Aorta (tissue), 5 donors: ENCODE results near the gene MPP2. TPM values are rescaled to one million over a fixed set of nuclear protein-coding genes. Genes with fewer than 3 reads are reported as not detected.

Experiments used
- ATAC-seq: fragments of 200-7000 bp; cut with Tn5 transposase; one replicate; pipeline ENCODE4 v1.9.1; 2022; ENCODE audit warnings: moderate library complexity; ENCODE audit not compliant: low FRiP score
- DNase-seq, 2 donors: peaks; one replicate each; pipeline ENCODE4 v3.0.0-alpha.2; 2020
- H3K27ac ChIP-seq, 2 donors: one replicate each; pipeline ENCODE4 v1.5.1; 2013; ENCODE audit warnings: low read length in 2 of 2, mild to moderate bottlenecking in 2 of 2, moderate library complexity in 2 of 2, control low read depth in 1 of 2, inconsistent platforms in 1 of 2, low read depth in 1 of 2
- H3K27me3 ChIP-seq, 2 donors: one replicate each; pipeline ENCODE4 v1.6.1; 2013; ENCODE audit warnings: control low read depth in 1 of 2, low read length in 1 of 2, mild to moderate bottlenecking in 1 of 2, moderate library complexity in 1 of 2; ENCODE audit not compliant: insufficient read depth in 2 of 2, control insufficient read depth in 1 of 2
- H3K36me3 ChIP-seq, 2 donors: one replicate each; pipeline ENCODE4 v1.6.1; 2013; ENCODE audit warnings: control low read depth in 1 of 2, low read length in 1 of 2, mild to moderate bottlenecking in 1 of 2; ENCODE audit not compliant: insufficient read depth in 2 of 2, control insufficient read depth in 1 of 2
- H3K4me1 ChIP-seq, 2 donors: one replicate each; pipeline ENCODE4 v1.6.1; 2013; ENCODE audit warnings: low read length in 2 of 2, control low read depth in 1 of 2, mild to moderate bottlenecking in 1 of 2, moderate library complexity in 1 of 2; ENCODE audit not compliant: insufficient read depth in 2 of 2, control insufficient read depth in 1 of 2
- H3K4me3 ChIP-seq, 2 donors: one replicate each; pipeline ENCODE4 v1.5.1; 2013; ENCODE audit warnings: low read length in 2 of 2, control low read depth in 1 of 2, mild to moderate bottlenecking in 1 of 2
- H3K9me3 ChIP-seq: one replicate; pipeline ENCODE4 v1.6.1; 2013; ENCODE audit warnings: mild to moderate bottlenecking, low read length; ENCODE audit not compliant: control insufficient read depth
- WGBS, 2 donors: extraction: QIAGEN DNeasy Blood & Tissue Kit; methylation state at CpG; one replicate each; pipeline ENCODE4 v1.1.7; 2013; 5-methylcytosine and 5-hydroxymethylcytosine counted together
- intact Hi-C, 2 donors: fragments of 100-400 bp; cut with DNase I; formaldehyde crosslinking; loops; one replicate each; pipeline versions ENCODE4 v1.14.2 to v1.15.0; 2022
- polyA plus RNA-seq, 2 donors: library from polyadenylated mRNA; stranded (reverse); fragments of 200-250 nt; gene quantifications; one replicate each; pipeline ENCODE4 v1.2.3, GENCODE V29; 2013
- total RNA-seq, 2 donors: library from RNA; stranded (reverse); fragmentation: NEBNext Ultra II Directional; extraction: Animal tissue kit (Norgen Biotek cat#: 25700); gene quantifications; one replicate each; pipeline ENCODE4 v1.2.1, GENCODE V29; 2021
- donor health status: healthy with polysubstance abuse.
- donor health status: Bipolar disorder and iron deficiency.
- donor health status: DM: no; HTN: no; CAD: no.
- donor health status: DM: no; HTN: no; CAD: no.
- donor health status: DM: yes; HTN: yes; CAD: no.

The MPP2 gene
- total and polyA plus RNA-seq, 4 donors = 1.4 to 14.2 (median 8.5) TPM

GRCh38 chr17:43911904-43912303 is 4.6 kb upstream of the MPP2 start:
- Histone ChIP-seq H3K4me1 (no peaks in the 10 kb centered on the region), H3K27ac (no peak overlapping the region), H3K27me3 (no peaks in the 10 kb centered on the region), H3K9me3 (no peaks in the 10 kb centered on the region), H3K4me3 (no peak overlapping the region), H3K36me3 (no peaks in the 10 kb centered on the region)
- DNase-seq (no peak), ATAC-seq (no peak)
- intact Hi-C loops = no loop called here
- WGBS, 2 donors = 49 to 59% methylated on average over 8 of the region's 8 CpGs

- no peaks in the 10 kb centered on the region for H3K9me3 ChIP-seq
- intact Hi-C loops = loop anchor here in 1 of 2 donors (10.0 kb wide), 1 partner anchor 215 kb away; the partner anchor contains the start of gene HDAC5
- H3K4me3 ChIP-seq = no peak overlapping the region
- no peaks in the 10 kb centered on the region for H3K27me3 ChIP-seq
- DNase-seq (no peak), ATAC-seq (no peak)
- H3K36me3 ChIP-seq = no peaks in the 10 kb centered on the region
- H3K27ac ChIP-seq = no peak overlapping the region
- 66% methylated on average over 7 of the region's 7 CpGs for WGBS, 2 donors
- no peaks in the 10 kb centered on the region for H3K4me1 ChIP-seq
These were observed 2.3 kb upstream of the MPP2 start for GRCh38 chr17:43909537-43910231.

- no peaks in the 10 kb centered on the region for H3K4me1 ChIP-seq
- DNase-seq (peak; percentile 82 to 90), ATAC-seq (peak; percentile 85)
- H3K36me3 ChIP-seq = no peaks in the 10 kb centered on the region
- peak overlapping the region; percentile 77 to 78 for H3K4me3 ChIP-seq
- H3K9me3 ChIP-seq = no peaks in the 10 kb centered on the region
- 9 to 10% methylated on average over 26 of the region's 26 CpGs for WGBS, 2 donors
- peak overlapping the region; percentile 9 to 94 for H3K27ac ChIP-seq
- intact Hi-C loops = loop anchor here in 1 of 2 donors (10.0 kb wide), 1 partner anchor 217 kb away; the partner anchor contains the start of gene HDAC5
- H3K27me3 ChIP-seq = no peaks in the 10 kb centered on the region
These were observed 824 bp upstream of the MPP2 start for GRCh38 chr17:43907998-43908721.

- DNase-seq (no peak), ATAC-seq (peak; percentile 16)
- Histone ChIP-seq H3K4me1 (no peaks in the 10 kb centered on the region), H3K4me3 (peak overlapping the region; percentile 77 to 78), H3K27me3 (no peaks in the 10 kb centered on the region), H3K36me3 (no peaks in the 10 kb centered on the region), H3K27ac (peak overlapping the region; percentile 64 to 94), H3K9me3 (no peaks in the 10 kb centered on the region)
- 1% methylated on average over 29 of the region's 29 CpGs for WGBS, 2 donors
- intact Hi-C loops = loop anchor here in 1 of 2 donors (10.0 kb wide), 1 partner anchor 218 kb away; the partner anchor contains the start of gene HDAC5
These were observed 348 bp downstream of the MPP2 start for GRCh38 chr17:43906951-43907424.

- peak overlapping the region; percentile 77 to 78 for H3K4me3 ChIP-seq
- WGBS, 2 donors = 1 to 2% methylated on average over 36 to 37 of the region's 37 CpGs
- H3K4me1 ChIP-seq = no peaks in the 10 kb centered on the region
- H3K36me3 ChIP-seq = no peaks in the 10 kb centered on the region
- no peaks in the 10 kb centered on the region for H3K27me3 ChIP-seq
- peak; percentile 86 for ATAC-seq
- intact Hi-C loops = loop anchor here in 1 of 2 donors (10.0 kb wide), 1 partner anchor 219 kb away; the partner anchor contains the start of gene HDAC5
- no peaks in the 10 kb centered on the region for H3K9me3 ChIP-seq
- DNase-seq = peak; percentile 88 to 96
- H3K27ac ChIP-seq = peak overlapping the region in 1 of 2 donors; percentile 9
These were observed 1.1 kb downstream of the MPP2 start for GRCh38 chr17:43905985-43906852.

GRCh38 chr17:43905400-43905984 is 1.8 kb downstream of the MPP2 start:
- Histone ChIP-seq H3K36me3 (no peaks in the 10 kb centered on the region), H3K9me3 (no peaks in the 10 kb centered on the region), H3K4me1 (no peaks in the 10 kb centered on the region), H3K4me3 (no peak overlapping the region), H3K27ac (no peak overlapping the region), H3K27me3 (no peaks in the 10 kb centered on the region)
- 23 to 25% methylated on average over 3 of the region's 3 CpGs for WGBS, 2 donors
- ATAC-seq = no peak
- intact Hi-C loops = loop anchor here in 1 of 2 donors (10.0 kb wide), 1 partner anchor 219 kb away; the partner anchor contains the start of gene HDAC5
- no peak for DNase-seq

- WGBS, 2 donors = 74 to 76% methylated on average over 7 of the region's 7 CpGs
- DNase-seq (no peak), ATAC-seq (no peak)
- intact Hi-C loops = loop anchor here in 1 of 2 donors (10.0 kb wide), 1 partner anchor 223 kb away; the partner anchor contains the start of gene HDAC5
- no peaks in the 10 kb centered on the region for H3K4me1 ChIP-seq
- H3K36me3 ChIP-seq = no peaks in the 10 kb centered on the region
- no peak overlapping the region for H3K4me3 ChIP-seq
- H3K9me3 ChIP-seq = no peaks in the 10 kb centered on the region
- no peak overlapping the region for H3K27ac ChIP-seq
- no peaks in the 10 kb centered on the region for H3K27me3 ChIP-seq
These were observed 5.3 kb downstream of the MPP2 start for GRCh38 chr17:43901861-43902589.
